IMR-90 (cell line): ENCODE results near the gene THUMPD2. TPM values are rescaled to one million over a fixed set of nuclear protein-coding genes. Genes with fewer than 3 reads are reported as not detected.
A peak's percentile ranks its signal among the peaks of the same experiment; 100 is the strongest.

ENCODE experiments used
- ATAC-seq: fragments of 200-7000 bp; cut with Tn5 transposase; 2 replicates; pipeline ENCODE4 v1.9.1; 2020; ENCODE audit warnings: low read depth, mild to moderate bottlenecking, moderate library complexity
- BruUV-seq: library from RNA; stranded (reverse); fragments of 400-500 nt; replicated peaks from 2 replicates; lab custom pipeline; 2021; lab: Mats Ljungman, UMichigan
- CTCF ChIA-PET: fragments of 300-600 bp; formaldehyde crosslinking; extraction: SDS; loops from one replicate; lab custom pipeline; 2021; ENCODE audit warnings: antibody characterized with exemption; lab: Yijun Ruan, JAX
- POLR2A ChIA-PET: fragments of 300-600 bp; sonication (Branson Sonifier 250); formaldehyde crosslinking; loops from one replicate; lab custom pipeline; 2022; ENCODE audit warnings: antibody characterized with exemption; ENCODE audit not compliant: unreplicated experiment; lab: Charles Lee
- DNase-seq: peaks from one replicate; pipeline ENCODE4 v3.0.0; 2013
- H2AFZ ChIP-seq: replicated peaks from 2 replicates; pipeline ENCODE3; 2013; ENCODE audit warnings: low read length, mild to moderate bottlenecking; ENCODE audit not compliant: poor library complexity
- H2AK5ac ChIP-seq: 2 replicates; pipeline ENCODE4 v1.6.1; 2013; ENCODE audit warnings: low read depth, low read length, inconsistent platforms
- H2AK9ac ChIP-seq: replicated peaks from 2 replicates; pipeline ENCODE3; 2013; ENCODE audit warnings: mild to moderate bottlenecking, low read depth, low read length, moderate library complexity; ENCODE audit not compliant: poor library complexity
- H2BK120ac ChIP-seq: 2 replicates; pipeline ENCODE4 v1.6.1; 2013; ENCODE audit warnings: low read depth, low read length, inconsistent platforms
- H2BK15ac ChIP-seq: 3 replicates; pipeline ENCODE4 v1.6.1; 2013; ENCODE audit warnings: low read depth, low read length, inconsistent platforms
- H2BK20ac ChIP-seq: 2 replicates; pipeline ENCODE4 v1.6.1; 2013; ENCODE audit warnings: low read depth, mild to moderate bottlenecking, inconsistent platforms, low read length, moderate library complexity
- H2BK5ac ChIP-seq: 2 replicates; pipeline ENCODE4 v1.6.1; 2013; ENCODE audit warnings: mild to moderate bottlenecking, low read depth, low read length, inconsistent platforms; ENCODE audit not compliant: poor library complexity, severe bottlenecking
- H3K14ac ChIP-seq: replicated peaks from 2 replicates; pipeline ENCODE4 v1.6.1; 2013; ENCODE audit warnings: low read depth, low read length, inconsistent platforms
- H3K18ac ChIP-seq: 2 replicates; pipeline ENCODE4 v1.6.1; 2013; ENCODE audit warnings: low read depth, low read length, control low read depth
- H3K23ac ChIP-seq: 2 replicates; pipeline ENCODE4 v1.6.1; 2013; ENCODE audit warnings: low read depth, low read length, inconsistent platforms
- H3K27ac ChIP-seq: 2 replicates; pipeline ENCODE4 v1.5.1; 2013; ENCODE audit warnings: mild to moderate bottlenecking, control low read depth, low read length; ENCODE audit not compliant: insufficient read depth
- H3K27me3 ChIP-seq: 2 replicates; pipeline ENCODE4 v1.6.1; 2013; ENCODE audit warnings: low read length; ENCODE audit not compliant: control insufficient read depth, insufficient read depth
- H3K36me3 ChIP-seq: 2 replicates; pipeline ENCODE4 v1.6.1; 2013; ENCODE audit warnings: low read length, mixed read lengths; ENCODE audit not compliant: control insufficient read depth, insufficient read depth
- H3K4ac ChIP-seq: 2 replicates; pipeline ENCODE4 v1.6.1; 2013; ENCODE audit warnings: low read depth, low read length, inconsistent platforms
- H3K4me1 ChIP-seq: 2 replicates; pipeline ENCODE4 v1.6.1; 2013; ENCODE audit warnings: low read length, mixed read lengths; ENCODE audit not compliant: control insufficient read depth, insufficient read depth
- H3K4me2 ChIP-seq: 2 replicates; pipeline ENCODE4 v1.6.1; 2013; ENCODE audit warnings: low read depth, mild to moderate bottlenecking, control low read depth, low read length, moderate library complexity
- H3K4me3 ChIP-seq: 2 replicates; pipeline ENCODE4 v1.5.1; 2013; ENCODE audit warnings: low read depth, mild to moderate bottlenecking, control low read depth, low read length, moderate library complexity; ENCODE audit not compliant: insufficient read depth
- H3K56ac ChIP-seq: 2 replicates; pipeline ENCODE4 v1.6.1; 2013; ENCODE audit warnings: low read length, inconsistent platforms; ENCODE audit not compliant: insufficient read depth; ENCODE audit errors: extremely low read depth
- H3K79me1 ChIP-seq, 2 experiments: 2 replicates each; pipeline ENCODE4 v1.6.1; 2013; ENCODE audit warnings: low read length in 2 of 2, inconsistent platforms in 1 of 2, low read depth in 1 of 2
- H3K9ac ChIP-seq: 2 replicates; pipeline ENCODE4 v1.6.1; 2013; ENCODE audit warnings: low read depth, low read length, control low read depth
- H3K9me1 ChIP-seq: 2 replicates; pipeline ENCODE4 v1.6.1; 2013; ENCODE audit warnings: low read length, inconsistent platforms; ENCODE audit not compliant: insufficient read depth
- H3K9me3 ChIP-seq: 2 replicates; pipeline ENCODE4 v1.6.1; 2013; ENCODE audit warnings: low read length; ENCODE audit not compliant: control insufficient read depth, insufficient read depth
- H4K20me1 ChIP-seq: 2 replicates; pipeline ENCODE4 v1.6.1; 2013; ENCODE audit warnings: low read length, inconsistent platforms; ENCODE audit not compliant: insufficient read depth
- H4K5ac ChIP-seq: 2 replicates; pipeline ENCODE4 v1.6.1; 2013; ENCODE audit warnings: mild to moderate bottlenecking, low read depth, low read length, control low read depth
- H4K8ac ChIP-seq, 2 experiments: 2 replicates each; pipeline ENCODE4 v1.6.1; 2013; ENCODE audit warnings: low read depth in 2 of 2, low read length in 2 of 2, control low read depth in 1 of 2, inconsistent platforms in 1 of 2
- H4K91ac ChIP-seq: 2 replicates; pipeline ENCODE4 v1.6.1; 2013; ENCODE audit warnings: low read depth, low read length, inconsistent platforms; ENCODE audit not compliant: insufficient read depth
- CEBPB ChIP-seq: IDR thresholded peaks from 2 replicates; pipeline ENCODE4 v1.6.1; 2012; ENCODE audit warnings: low read depth, low read length, improper control_type of control experiment
- RAD21 ChIP-seq: IDR thresholded peaks from 2 replicates; pipeline ENCODE4 v1.6.1; 2012; ENCODE audit warnings: low read length, improper control_type of control experiment
- SMC3 ChIP-seq: fragments of 150-350 bp; IDR thresholded peaks from 2 replicates; pipeline ENCODE4 v1.6.1; 2016; ENCODE audit warnings: low read depth, mild to moderate bottlenecking, antibody characterized with exemption, low read length, moderate library complexity
- WGBS, 2 experiments: methylation state at CpG; one replicate each; pipeline versions ENCODE4 v1.1.5 to v1.1.7; 2013; ENCODE audit warnings: missing lambda C conversion rate in 2 of 2; ENCODE audit not compliant: insufficient read length in 1 of 2; ENCODE audit errors: extremely low coverage in 2 of 2; 5-methylcytosine and 5-hydroxymethylcytosine counted together
- dilution Hi-C: fragments of 300-500 bp; cut with HindIII; formaldehyde crosslinking; loops from one replicate; pipeline ENCODE4 v1.14.3; 2018; ENCODE audit warnings: low sequenced_read_pairs; ENCODE audit not compliant: unreplicated experiment
- in situ Hi-C: fragments of 300-500 bp; cut with MboI; formaldehyde crosslinking; loops from 3 replicates; pipeline ENCODE4 v1.14.3; 2019; ENCODE audit warnings: low sequenced_read_pairs, inconsistent platforms, mixed read lengths
- intact Hi-C: fragments of 100-400 bp; cut with micrococcal nuclease; formaldehyde crosslinking; loops from 2 replicates; pipeline ENCODE4 v1.10.0; 2022
- polyA plus RNA-seq, 3 experiments: library from polyadenylated mRNA; depleted of rRNA; stranded (reverse); fragments of >200 nt; gene quantifications; 2 replicates each; pipeline ENCODE4 v1.2.3, GENCODE V29; 2012; ENCODE audit warnings: low replicate concordance in 1 of 3
- total RNA-seq: library from RNA; depleted of rRNA; stranded (reverse); fragments of >200 nt; gene quantifications from 2 replicates; pipeline ENCODE4 v1.2.3, GENCODE V29; 2012
- TF ChIP-seq, protein P1 (sequence below): conservative IDR thresholded peaks from 2 replicates; pipeline ENCODE4 v1.5.1; 2012; ENCODE audit warnings: mild to moderate bottlenecking, low read depth, low read length, improper control_type of control experiment

Gene THUMPD2
- total and polyA plus RNA-seq, 2 of the 4 experiments (the other 2 are of a cell fraction) = 4.8 to 7.0 TPM

DNA sequence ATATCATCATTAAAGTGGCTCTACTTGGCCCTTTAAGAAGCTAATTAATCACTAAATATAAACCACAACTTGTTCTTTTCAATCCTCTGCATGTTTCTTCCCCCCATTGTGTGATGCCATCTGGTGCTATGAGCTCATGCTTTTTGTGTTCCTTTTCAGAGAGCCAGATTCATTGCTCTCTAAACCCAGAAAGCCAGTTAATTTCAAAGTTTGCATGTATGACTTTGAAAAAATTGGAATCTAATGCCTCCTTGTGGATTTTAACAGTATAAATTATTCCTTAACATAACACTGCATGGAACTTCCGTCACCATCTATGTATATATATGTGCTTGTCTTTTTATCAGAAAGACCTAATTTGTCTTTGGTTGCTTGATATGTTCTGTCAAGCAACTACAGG, 82.2 kb downstream of the THUMPD2 start:
- Histone ChIP-seq H2AK5ac (no peak overlapping the region), H3K4me1 (peaks cover 10% of the 10 kb centered on the region), H3K14ac (no peak overlapping the region), H2BK5ac (no peak overlapping the region), H3K56ac (no peak overlapping the region), H3K79me1 (no peaks in the 10 kb centered on the region), H3K18ac (no peak overlapping the region; the same call in 1 of the 2 replicates), H4K5ac (no peak overlapping the region), H2BK120ac (no peak overlapping the region), H3K36me3 (no peaks in the 10 kb centered on the region), H3K27ac (no peak overlapping the region), H3K23ac (no peak overlapping the region), H4K20me1 (no peaks in the 10 kb centered on the region), H4K91ac (no peak overlapping the region), H3K4ac (no peak overlapping the region), H2AK9ac (no peak overlapping the region), H2BK15ac (no peak overlapping the region), H3K27me3 (no peaks in the 10 kb centered on the region), H3K4me2 (no peak overlapping the region), H2AFZ (no peak overlapping the region), H3K9ac (no peak overlapping the region), H3K9me3 (peaks cover 8% of the 10 kb centered on the region), H2BK20ac (no peak overlapping the region), H4K8ac (no peak overlapping the region), H3K4me3 (no peak overlapping the region), H3K9me1 (peaks cover 9% of the 10 kb centered on the region)
- ChIA-PET CTCF (interaction anchor here (0.9 to 2.1 kb wide), 9 partner anchors 11 to 260 kb away, joined by 3 to 20 read pairs (median 3); partner anchors contain the start of gene MAP4K3), POLR2A (no interaction called here)
- DNase-seq (peak; percentile 87), ATAC-seq (peak; percentile 68)
- BruUV-seq = no TSS peak
- intact Hi-C loops (loop anchor here (1.0 to 10.0 kb wide), 6 partner anchors 36 to 412 kb away; partner anchors contain the start of gene MAP4K3), dilution Hi-C loops (no loop called here), in situ Hi-C loops (loop anchor here (5.0 to 25.0 kb wide), 2 partner anchors 180 to 335 kb away; no protein-coding TSS in a partner anchor)
- peak; percentile 74 for TF ChIP-seq SMC3
- peak; percentile 69 for TF ChIP-seq RAD21
- no peak for TF ChIP-seq CEBPB
- TF ChIP-seq, protein P1, sequence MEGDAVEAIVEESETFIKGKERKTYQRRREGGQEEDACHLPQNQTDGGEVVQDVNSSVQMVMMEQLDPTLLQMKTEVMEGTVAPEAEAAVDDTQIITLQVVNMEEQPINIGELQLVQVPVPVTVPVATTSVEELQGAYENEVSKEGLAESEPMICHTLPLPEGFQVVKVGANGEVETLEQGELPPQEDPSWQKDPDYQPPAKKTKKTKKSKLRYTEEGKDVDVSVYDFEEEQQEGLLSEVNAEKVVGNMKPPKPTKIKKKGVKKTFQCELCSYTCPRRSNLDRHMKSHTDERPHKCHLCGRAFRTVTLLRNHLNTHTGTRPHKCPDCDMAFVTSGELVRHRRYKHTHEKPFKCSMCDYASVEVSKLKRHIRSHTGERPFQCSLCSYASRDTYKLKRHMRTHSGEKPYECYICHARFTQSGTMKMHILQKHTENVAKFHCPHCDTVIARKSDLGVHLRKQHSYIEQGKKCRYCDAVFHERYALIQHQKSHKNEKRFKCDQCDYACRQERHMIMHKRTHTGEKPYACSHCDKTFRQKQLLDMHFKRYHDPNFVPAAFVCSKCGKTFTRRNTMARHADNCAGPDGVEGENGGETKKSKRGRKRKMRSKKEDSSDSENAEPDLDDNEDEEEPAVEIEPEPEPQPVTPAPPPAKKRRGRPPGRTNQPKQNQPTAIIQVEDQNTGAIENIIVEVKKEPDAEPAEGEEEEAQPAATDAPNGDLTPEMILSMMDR = peak; percentile 60
- no CpG with 5 or more reads among the region's 1 CpG for WGBS, 2 experiments
